Urinary bladder (tissue), 4 donors: Measurements from ENCODE around the gene LARP1. TPM values are rescaled to one million over a fixed set of nuclear protein-coding genes. Genes with fewer than 3 reads are reported as not detected.

ENCODE experiments used
- DNase-seq: peaks from one replicate; pipeline ENCODE4 v3.0.0-alpha.2; 2015; ENCODE audit errors: extremely low spot score
- H3K27ac ChIP-seq: one replicate; pipeline ENCODE4 v1.5.1; 2013; ENCODE audit warnings: low read depth, mild to moderate bottlenecking, moderate library complexity
- H3K36me3 ChIP-seq: one replicate; pipeline ENCODE4 v1.6.1; 2013; ENCODE audit warnings: mild to moderate bottlenecking, moderate library complexity; ENCODE audit not compliant: insufficient read depth
- H3K4me1 ChIP-seq: one replicate; pipeline ENCODE4 v1.6.1; 2013; ENCODE audit warnings: mild to moderate bottlenecking, moderate library complexity; ENCODE audit not compliant: insufficient read depth
- H3K4me3 ChIP-seq: one replicate; pipeline ENCODE4 v1.5.1; 2013; ENCODE audit warnings: low read depth, low read length
- WGBS: extraction: QIAGEN DNeasy Blood & Tissue Kit; methylation state at CpG from one replicate; pipeline ENCODE4 v1.1.7; 2013; 5-methylcytosine and 5-hydroxymethylcytosine counted together
- polyA plus RNA-seq: library from polyadenylated mRNA; stranded (reverse); fragments of 200-250 nt; gene quantifications from one replicate; pipeline ENCODE4 v1.2.3, GENCODE V29; 2013
- total RNA-seq: library from RNA; depleted of rRNA; stranded (reverse); fragments of >200 nt; gene quantifications from one replicate; pipeline ENCODE4 v1.2.3, GENCODE V29; 2014
- donor health status: healthy with polysubstance abuse.
- donor health status: healthy.

LARP1 gene
- total and polyA plus RNA-seq, 2 donors: 30.8 to 50.0 TPM

DNA sequence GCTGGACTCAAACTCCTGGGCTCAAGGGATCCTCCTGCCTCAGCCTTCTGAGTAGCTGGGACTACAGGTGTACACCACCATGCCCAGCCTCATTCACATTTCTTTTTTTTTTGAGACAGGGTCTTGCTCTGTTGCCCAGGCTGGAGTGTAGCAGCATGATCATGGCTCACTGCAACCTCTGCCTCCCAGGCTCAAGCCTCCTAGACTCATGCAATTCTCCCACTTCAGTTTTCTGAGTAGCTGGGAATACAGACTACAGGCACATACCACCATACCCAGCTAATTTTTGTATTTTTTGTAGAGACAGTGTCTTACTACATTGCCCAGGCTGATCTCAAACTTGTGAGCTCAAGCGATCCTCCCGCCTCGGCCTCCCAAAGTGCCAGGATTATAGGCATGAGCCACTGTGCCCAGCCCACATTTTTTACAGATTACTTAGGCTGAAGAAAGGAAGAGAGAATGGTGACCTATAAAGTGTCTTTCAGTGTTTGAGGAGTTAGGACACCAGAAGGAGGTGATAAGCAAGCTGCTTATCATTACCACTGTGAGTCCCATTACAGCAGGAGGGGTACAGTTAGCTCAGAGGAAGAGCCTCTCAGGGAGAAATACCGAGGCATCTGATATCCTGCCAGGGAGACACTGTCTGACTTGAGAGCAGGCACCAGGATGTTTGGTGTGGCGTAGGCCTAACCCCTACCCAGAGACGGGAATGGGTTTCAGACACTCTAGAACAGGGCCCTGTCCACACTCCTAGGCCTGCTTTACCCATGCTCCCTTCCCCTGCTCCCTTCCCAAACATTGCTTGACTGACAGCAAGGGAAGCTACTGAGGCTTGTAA, 85.5 kb downstream of the LARP1 start:
- Histone ChIP-seq H3K36me3 (no peaks in the 10 kb centered on the region), H3K4me3 (no peak overlapping the region), H3K4me1 (no peaks in the 10 kb centered on the region), H3K27ac (no peak overlapping the region)
- DNase-seq: no peak
- WGBS: 75% methylated on average over 6 of the region's 6 CpGs

DNA sequence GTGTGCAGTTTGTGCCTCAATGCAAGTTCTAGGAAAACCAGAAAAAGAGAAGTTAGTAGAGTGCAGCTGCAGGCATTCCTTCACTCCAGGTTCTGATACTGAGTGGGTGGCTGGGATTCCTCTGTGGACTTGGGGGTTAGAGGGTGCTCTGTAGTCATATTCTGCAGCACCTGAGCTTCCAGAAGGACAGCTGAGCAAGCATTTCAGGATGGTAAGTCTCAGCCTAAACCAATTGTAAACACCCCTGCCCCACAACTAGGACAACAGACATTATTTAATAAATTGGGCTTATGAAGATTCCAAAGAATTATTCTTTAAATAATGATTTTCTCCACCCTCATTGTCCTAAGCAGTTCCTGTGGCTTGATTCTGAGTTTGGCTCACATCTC, 86.1 kb downstream of the LARP1 start:
- no peak overlapping the region for H3K4me3 ChIP-seq
- H3K4me1 ChIP-seq: no peaks in the 10 kb centered on the region
- no peak overlapping the region for H3K27ac ChIP-seq
- DNase-seq: no peak
- H3K36me3 ChIP-seq: no peaks in the 10 kb centered on the region

DNA sequence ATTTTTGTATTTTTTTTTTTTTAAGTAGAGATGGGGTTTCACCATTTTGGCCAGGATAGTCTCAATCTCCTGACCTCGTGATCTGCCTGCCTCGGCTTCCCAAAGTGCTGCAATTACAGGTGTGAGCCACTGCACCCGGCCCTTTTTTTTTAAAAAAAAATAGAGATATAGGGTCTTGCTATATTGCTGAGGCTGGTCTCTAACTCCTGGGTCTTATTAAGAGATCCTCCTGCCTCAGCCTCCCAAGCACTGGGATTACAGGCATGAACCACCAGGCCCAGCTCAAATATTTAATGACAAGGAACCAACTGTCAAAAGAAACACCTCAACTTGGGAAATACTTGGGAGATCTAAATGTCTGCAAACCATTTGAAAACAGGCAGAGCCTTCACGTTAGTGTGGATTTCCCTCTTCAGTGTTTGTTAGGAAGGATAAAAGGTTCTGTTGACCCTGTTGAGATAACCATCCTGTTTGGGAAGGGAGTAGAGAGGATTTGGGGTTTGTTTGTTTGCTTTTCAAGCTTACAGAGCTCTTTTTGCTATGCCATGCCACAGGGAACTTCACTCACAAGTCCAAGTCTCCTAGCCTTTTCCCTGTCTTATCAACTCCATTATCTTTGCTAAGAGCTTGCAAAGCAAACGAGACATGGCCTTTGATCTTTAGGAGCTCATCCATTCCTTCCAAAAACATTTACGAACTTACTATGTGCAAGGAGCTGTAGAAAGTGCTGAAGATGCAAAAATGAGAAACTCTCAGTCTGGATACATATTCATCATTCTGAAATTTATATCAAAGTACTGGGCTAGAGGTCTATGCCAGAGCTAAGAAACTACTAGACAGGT, 87.7 kb downstream of the LARP1 start:
- no peak for DNase-seq
- WGBS: 72% methylated on average over 6 of the region's 6 CpGs
- no peaks in the 10 kb centered on the region for H3K4me1 ChIP-seq
- no peak overlapping the region for H3K27ac ChIP-seq
- no peaks in the 10 kb centered on the region for H3K36me3 ChIP-seq
- no peak overlapping the region for H3K4me3 ChIP-seq

DNA sequence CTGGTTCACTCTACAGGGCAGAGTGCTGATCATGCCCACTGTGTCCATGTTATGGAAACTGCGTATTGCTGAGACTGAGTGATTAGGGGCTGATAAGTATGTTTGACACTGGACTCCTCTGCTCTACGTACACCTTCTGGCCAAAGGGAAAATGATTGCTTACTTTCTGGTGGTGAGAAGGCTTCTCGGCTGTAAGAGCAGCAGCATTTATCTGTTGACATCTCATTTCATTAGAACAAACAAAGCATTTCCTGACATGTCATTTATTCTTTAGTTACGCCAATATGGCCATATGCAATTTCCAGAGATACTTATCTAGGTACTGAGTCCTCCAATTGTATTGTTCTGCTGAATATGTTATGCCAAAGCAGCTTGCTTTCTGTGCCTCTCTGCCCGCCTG, 89.6 kb downstream of the LARP1 start:
- Histone ChIP-seq H3K4me1 (no peaks in the 10 kb centered on the region), H3K4me3 (no peak overlapping the region), H3K36me3 (no peaks in the 10 kb centered on the region), H3K27ac (no peak overlapping the region)
- 70% methylated on average over 5 of the region's 5 CpGs for WGBS
- DNase-seq: peak; percentile 26

DNA sequence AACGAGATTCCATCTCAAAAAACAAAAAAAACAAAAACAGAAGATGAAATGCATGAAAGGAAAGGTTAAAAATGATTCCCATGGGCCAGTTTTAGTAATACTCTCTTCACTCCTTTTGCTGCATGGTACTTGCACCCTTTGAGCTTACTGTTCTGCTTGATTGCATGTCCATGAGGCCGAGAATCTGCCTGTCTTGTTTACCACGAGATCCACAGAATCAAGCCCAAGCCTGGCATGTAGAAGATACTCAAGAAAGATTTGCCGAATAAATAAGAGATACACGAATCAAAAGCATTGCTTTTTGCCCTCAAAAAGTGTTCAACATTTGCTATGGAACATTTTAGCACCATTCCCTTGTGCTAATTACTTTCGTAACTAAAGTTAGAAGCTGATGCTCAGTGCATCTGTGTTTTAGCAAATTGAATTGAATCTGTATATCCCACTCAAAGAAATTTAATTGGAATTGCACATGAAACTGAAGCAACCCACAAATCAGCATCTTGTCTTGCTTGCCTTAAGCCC, 94.1 kb downstream of the LARP1 start:
- no peak overlapping the region for H3K27ac ChIP-seq
- WGBS: 66% methylated on average over 6 of the region's 6 CpGs

DNA sequence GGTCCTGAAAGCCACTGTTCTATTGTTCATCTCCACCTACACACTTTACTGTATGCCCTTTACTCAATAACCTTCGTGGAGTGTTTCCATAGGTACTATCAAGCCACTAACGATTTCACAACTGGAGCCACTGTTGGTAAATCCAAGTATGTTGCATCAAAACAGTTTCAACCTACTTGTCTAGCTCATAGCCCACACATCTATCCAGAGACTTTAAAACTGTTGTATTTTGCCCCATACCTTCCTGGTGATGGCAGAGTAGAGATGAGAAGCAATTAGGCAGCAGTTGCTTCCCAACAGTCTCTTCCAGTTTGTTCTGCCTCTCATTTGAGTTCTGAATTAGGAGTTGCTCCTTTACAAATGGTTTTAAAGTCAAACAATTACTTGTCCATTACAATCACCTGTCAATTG, 94.6 kb downstream of the LARP1 start:
- H3K36me3 ChIP-seq: no peaks in the 10 kb centered on the region
- H3K4me1 ChIP-seq: no peaks in the 10 kb centered on the region
- peak overlapping the region; percentile 67 for H3K4me3 ChIP-seq
- 23% methylated on average over 2 of the region's 2 CpGs for WGBS
- H3K27ac ChIP-seq: no peak overlapping the region
- DNase-seq: peak; percentile 10

More for the DNA sequence above, 94.1 kb downstream of the LARP1 start:
- Histone ChIP-seq H3K4me3 (peak overlapping the region; percentile 67), H3K36me3 (no peaks in the 10 kb centered on the region), H3K4me1 (no peaks in the 10 kb centered on the region)
- DNase-seq: no peak

DNA sequence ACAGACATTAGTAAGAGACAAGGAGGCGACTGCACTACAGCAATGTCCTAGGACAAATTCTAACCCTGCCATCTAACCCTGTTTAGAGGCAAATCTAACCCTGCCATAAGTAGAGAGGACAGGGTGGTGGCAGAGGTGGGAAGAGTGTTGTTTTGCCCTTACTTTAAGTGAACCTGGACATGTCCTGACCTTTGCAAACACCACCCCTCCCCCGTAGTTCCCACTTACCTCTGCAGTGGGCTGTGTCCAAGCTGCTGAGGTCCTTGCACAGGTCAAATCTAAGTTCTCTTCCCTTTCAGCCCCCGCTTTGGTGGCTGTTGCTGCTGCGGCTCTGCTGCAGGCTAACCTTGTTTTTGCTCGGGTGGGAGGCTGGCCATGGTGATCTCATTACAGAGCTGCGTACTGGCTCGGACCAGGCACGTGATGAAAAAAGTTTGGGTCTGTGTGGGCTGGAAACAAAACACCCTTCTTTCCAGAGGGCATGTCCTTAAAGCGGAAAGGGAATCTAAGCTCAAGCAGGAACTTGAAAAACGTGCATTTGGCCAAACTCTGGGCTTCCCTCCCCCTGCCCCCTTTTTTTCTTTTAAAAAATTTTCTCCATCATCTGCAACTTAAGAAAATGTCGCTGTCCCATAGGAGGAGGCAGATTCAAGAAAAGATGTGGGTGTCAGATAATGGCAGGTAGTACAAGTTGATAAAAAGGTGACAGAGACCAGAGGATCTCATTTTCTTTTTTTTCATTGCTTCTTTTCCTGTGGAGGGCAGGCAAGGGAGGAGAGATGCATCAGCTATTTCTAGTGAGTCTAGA, 95.3 kb downstream of the LARP1 start, which contains the start of gene FAXDC2:
Gene FAXDC2, minus strand, starts transcription at position 349 of the 808 bp plus-strand sequence. CDS start 12,425 bp downstream, outside the sequence.
- Histone ChIP-seq H3K4me1 (no peaks in the 10 kb centered on the region), H3K27ac (peak within 1 kb of the TSS; percentile 80), H3K36me3 (no peaks in the 10 kb centered on the region), H3K4me3 (peak within 1 kb of the TSS; percentile 67)
- WGBS: 4% methylated on average over 11 of the region's 11 CpGs
- DNase-seq: peak; percentile 90

DNA sequence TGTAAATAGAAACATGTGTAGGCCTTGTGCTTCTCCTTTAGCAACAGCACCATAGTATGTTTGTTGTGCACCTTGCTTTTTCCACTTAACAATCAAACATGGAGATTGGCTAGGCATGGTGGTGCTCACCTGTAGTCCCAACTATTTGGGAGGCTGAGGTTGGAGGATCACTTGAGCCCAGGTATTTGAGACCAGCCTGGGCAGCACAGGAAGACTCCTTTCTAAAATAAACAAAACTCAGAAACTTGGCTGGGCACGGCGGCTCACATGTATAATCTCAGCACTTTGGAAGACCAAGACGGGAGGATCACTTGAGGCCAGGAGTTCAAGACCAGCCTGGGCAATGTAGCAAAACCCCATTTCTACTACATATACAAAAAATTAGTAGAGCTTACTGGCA, 96.2 kb downstream of the LARP1 start:
- Histone ChIP-seq H3K4me3 (no peak overlapping the region), H3K4me1 (no peaks in the 10 kb centered on the region), H3K36me3 (no peaks in the 10 kb centered on the region), H3K27ac (no peak overlapping the region)
- 72% methylated on average over 3 of the region's 3 CpGs for WGBS
- no peak for DNase-seq

DNA sequence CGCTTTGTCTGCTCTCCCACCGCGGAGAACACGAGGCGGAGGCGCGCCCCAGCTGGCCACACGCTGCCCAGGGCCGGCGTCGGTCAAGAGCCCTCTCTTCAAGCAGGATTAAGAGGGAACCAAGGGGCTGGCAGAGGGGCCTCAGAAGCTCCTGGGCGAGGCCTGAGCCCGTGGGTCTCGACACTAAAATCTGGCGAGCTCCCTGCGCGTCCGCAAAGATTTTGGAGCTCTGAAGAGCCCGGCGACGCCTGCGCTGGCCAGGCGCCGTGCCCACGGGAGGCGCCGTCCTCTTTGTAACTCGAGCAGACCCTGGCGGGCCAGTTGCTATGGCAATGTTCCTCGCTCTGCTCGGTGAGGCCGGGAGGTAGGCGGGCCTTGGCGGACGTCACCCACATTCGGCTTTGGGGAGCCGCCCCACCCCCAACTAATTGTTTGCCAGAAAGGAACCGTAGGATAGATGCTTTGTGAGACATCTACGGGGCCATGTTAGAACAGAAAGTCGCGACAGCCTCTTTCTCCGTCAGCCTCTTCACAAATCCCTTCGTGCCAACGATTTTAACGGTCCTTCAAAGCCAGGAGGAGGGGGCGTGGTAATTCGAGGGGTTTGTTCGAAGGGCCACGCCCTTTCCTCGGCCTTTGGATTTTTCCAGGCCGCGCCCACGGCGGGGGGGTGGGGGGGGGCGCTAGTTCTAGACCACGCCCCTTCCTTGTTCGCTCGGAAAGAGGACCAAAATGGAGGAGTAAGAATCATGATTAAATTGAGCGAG, 102.5 kb downstream of the LARP1 start:
- Histone ChIP-seq H3K4me1 (no peaks in the 10 kb centered on the region), H3K36me3 (no peaks in the 10 kb centered on the region), H3K4me3 (peak overlapping the region; percentile 92), H3K27ac (peak overlapping the region; percentile 97)
- under 1% methylated on average over 59 of the region's 59 CpGs for WGBS
- DNase-seq: peak; percentile 96

DNA sequence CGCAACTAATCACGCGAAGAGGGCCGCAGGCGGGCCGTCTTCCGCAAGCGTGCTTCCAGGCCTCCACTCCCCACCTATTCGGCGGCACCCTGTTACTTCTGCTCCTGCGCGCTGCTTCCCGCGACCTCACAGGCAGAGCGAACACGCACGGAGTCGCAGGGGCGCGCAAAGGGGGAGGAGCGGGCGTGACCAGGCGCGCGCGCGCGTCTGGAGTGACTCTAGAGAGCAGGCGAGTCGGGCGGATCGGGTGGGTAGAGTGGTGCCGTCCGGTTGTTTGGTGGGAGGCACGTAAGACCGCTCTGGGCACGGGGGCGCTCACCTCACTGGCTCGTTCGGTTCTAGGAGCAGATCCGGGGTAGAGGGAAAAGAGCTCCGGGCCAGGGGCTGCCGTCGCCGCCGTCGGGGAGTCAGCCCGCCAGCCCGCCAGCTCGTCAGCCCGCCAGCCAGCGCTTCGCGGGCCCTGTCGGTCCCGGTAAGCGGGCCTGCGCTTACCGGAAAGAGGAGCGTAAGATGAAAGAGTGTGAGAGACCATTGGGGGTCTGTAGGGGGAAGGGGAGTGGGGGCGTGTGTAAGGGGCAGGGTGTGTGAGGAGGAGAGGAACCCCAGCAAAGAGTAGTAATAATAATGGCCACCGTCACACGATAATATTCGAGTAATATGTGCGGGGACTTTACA, 103.3 kb downstream of the LARP1 start, which contains the start of gene CNOT8:
Gene CNOT8, plus strand, starts transcription at position 331 of the 675 bp plus-strand sequence. CDS start 4,652 bp downstream, outside the sequence.
- Histone ChIP-seq H3K27ac (peak within 1 kb of the TSS; percentile 97), H3K4me1 (no peaks in the 10 kb centered on the region), H3K4me3 (peak within 1 kb of the TSS; percentile 92), H3K36me3 (no peaks in the 10 kb centered on the region)
- DNase-seq: peak; percentile 94
- under 1% methylated on average over 65 of the region's 65 CpGs for WGBS

DNA sequence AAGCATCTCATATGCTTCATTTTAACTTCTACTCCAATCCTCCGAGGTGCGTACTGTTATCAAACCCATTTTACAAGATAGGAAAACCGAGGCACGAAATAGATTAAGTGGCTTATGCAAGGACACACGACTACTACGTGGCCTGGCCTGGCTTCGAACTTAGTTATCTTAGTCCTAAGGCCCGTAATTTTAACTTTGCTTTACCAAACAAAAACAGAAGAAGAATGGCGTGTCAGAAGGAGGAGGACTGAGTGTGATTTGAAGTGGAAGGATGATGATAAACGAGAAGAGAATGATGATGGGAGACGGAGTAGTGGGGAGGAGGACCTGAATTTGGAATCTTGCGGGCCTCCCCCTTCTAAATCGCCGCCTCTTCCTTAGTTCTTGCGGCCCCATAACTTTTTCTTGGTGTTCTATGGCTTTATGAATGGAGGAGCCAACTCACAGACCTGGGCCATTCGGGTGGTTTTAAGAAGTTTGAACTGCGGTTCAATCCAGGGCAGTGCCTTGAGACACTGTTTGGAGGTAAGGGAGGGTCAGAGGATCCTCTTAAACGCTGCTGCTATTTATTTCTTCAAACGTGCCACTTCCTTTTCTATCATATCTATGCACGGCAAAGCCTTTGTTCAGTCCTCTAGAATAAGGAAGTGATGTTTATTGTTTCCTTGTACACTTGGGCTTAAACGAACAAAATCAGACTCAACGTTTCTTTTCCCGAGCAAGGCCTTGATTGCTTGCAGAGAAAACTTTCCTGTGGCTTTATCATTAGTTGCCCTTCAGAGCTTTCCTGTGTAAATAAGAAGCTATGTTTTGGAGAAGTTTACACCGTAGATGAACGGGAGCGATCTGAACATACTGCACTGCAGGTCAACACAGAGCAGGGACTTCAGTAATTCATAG, 104.0 kb downstream of the LARP1 start:
- Histone ChIP-seq H3K36me3 (no peaks in the 10 kb centered on the region), H3K27ac (peak overlapping the region; percentile 97), H3K4me1 (no peaks in the 10 kb centered on the region), H3K4me3 (peak overlapping the region; percentile 92)
- DNase-seq: no peak
- WGBS: under 1% methylated on average over 26 of the region's 26 CpGs
